Testis (tissue), 2 donors: ENCODE measurements around the gene ZNF784.

Source experiments
- POLR2A ChIP-seq: fragments of 450-650 bp; IDR thresholded peaks from one replicate; pipeline ENCODE4 v1.6.1; 2017; ENCODE audit warnings: antibody characterized with exemption, mild to moderate bottlenecking, moderate library complexity
- TF ChIP-seq, protein P1 (sequence below), 3 experiments: fragments of 450-650 bp in 2 of 3; fragments of 200-600 bp in 1 of 3; sonication (generic) in 1 of 3; IDR thresholded peaks; one replicate each; pipeline ENCODE4 v1.5.1; 2016 to 2019; ENCODE audit warnings: antibody characterized with exemption in 3 of 3, mild to moderate bottlenecking in 2 of 3, moderate library complexity in 1 of 3

DNA sequence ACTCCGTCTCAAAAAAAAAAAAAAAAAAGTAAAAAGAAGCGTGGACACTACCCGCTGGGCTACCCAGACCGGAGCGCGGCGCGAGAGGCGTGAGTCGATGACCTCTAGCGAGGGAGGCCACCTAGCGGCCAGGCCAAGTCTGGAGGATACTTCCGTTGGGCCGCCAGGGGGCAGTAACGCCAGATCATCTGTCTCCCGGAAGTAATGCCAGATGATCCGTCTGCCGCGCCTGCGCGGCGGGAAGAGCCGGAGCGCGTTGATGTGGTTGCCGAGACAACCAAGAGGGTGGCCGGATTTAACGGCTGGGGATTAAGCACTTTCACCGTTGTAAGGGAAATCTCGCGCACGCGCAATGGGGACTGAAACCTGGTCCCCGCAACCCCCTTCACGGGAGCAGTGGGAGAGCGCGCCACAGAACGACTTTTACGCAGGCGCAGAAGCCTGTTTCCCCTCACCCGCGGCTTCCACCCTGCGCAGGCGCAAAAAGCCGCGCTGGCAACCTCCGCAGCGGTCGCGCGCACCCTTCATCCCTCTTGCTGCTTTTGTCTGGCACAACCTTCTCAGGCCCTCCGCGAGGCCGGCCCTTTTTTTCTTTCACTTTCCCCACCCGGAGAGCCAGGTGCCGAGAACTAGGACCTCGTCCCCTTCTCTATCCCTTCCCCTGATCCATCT, 29.4 kb upstream of the ZNF784 start:
- peak; percentile 18 for TF ChIP-seq POLR2A
- TF ChIP-seq, protein P1, sequence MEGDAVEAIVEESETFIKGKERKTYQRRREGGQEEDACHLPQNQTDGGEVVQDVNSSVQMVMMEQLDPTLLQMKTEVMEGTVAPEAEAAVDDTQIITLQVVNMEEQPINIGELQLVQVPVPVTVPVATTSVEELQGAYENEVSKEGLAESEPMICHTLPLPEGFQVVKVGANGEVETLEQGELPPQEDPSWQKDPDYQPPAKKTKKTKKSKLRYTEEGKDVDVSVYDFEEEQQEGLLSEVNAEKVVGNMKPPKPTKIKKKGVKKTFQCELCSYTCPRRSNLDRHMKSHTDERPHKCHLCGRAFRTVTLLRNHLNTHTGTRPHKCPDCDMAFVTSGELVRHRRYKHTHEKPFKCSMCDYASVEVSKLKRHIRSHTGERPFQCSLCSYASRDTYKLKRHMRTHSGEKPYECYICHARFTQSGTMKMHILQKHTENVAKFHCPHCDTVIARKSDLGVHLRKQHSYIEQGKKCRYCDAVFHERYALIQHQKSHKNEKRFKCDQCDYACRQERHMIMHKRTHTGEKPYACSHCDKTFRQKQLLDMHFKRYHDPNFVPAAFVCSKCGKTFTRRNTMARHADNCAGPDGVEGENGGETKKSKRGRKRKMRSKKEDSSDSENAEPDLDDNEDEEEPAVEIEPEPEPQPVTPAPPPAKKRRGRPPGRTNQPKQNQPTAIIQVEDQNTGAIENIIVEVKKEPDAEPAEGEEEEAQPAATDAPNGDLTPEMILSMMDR (IDR thresholded peaks at IDR 0.05): peak; percentile 97 to 100 (median 100)
